ENCODE data around the gene KIAA1549.
"Not testable (repeated sequence)": the region's sequence is repeated elsewhere in the genome, so short reads cannot be mapped to it uniquely, and the experiment has no call there.

Gene KIAA1549

GRCh38 chr7:138843632-138844580 lies 137.3 kb downstream of the KIAA1549 start:
- DNase-seq: no peak

- DNase-seq: no peak
Measured at GRCh38 chr7:138842111-138842510, 139.1 kb downstream of the KIAA1549 start.

GRCh38 chr7:138838166-138838565 lies 143.0 kb downstream of the KIAA1549 start:
- no peak for DNase-seq

GRCh38 chr7:138837627-138838026 lies 143.6 kb downstream of the KIAA1549 start:
- DNase-seq: no peak

GRCh38 chr7:138835087-138835486 lies 146.1 kb downstream of the KIAA1549 start:
- DNase-seq: no peak

- peak; percentile 84 for DNase-seq
Measured at GRCh38 chr7:138834583-138834982, 146.6 kb downstream of the KIAA1549 start.

- DNase-seq: peak; percentile 44
Measured at GRCh38 chr7:138833596-138833995, 147.6 kb downstream of the KIAA1549 start.

GRCh38 chr7:138832966-138833365 lies 148.2 kb downstream of the KIAA1549 start:
- no peak for DNase-seq

- DNase-seq: no peak
Measured at GRCh38 chr7:138829335-138829734, 151.9 kb downstream of the KIAA1549 start.

- no peak for DNase-seq
Measured at GRCh38 chr7:138828302-138828701, 152.9 kb downstream of the KIAA1549 start.

- DNase-seq: peak; percentile 38
Measured at GRCh38 chr7:138825049-138825721, 156.0 kb downstream of the KIAA1549 start.

GRCh38 chr7:138822867-138823535 lies 158.2 kb downstream of the KIAA1549 start:
- no peak for DNase-seq

GRCh38 chr7:138821912-138822311 lies 159.3 kb downstream of the KIAA1549 start:
- DNase-seq: no peak

GRCh38 chr7:138819625-138820024 lies 161.6 kb downstream of the KIAA1549 start:
- no peak for DNase-seq

- peak; percentile 32 for DNase-seq
Measured at GRCh38 chr7:138816650-138817049, 164.5 kb downstream of the KIAA1549 start.

- no peak for DNase-seq
Measured at GRCh38 chr7:138814816-138815332, 166.3 kb downstream of the KIAA1549 start.

GRCh38 chr7:138813945-138814344 lies 167.2 kb downstream of the KIAA1549 start:
- peak; percentile 47 for DNase-seq

- DNase-seq: not testable (repeated sequence)
Measured at GRCh38 chr7:138811327-138811726, 169.9 kb downstream of the KIAA1549 start.

- DNase-seq: no peak
Measured at GRCh38 chr7:138809346-138809745, 171.8 kb downstream of the KIAA1549 start.

- DNase-seq: no peak
Measured at GRCh38 chr7:138804618-138805017, 176.6 kb downstream of the KIAA1549 start.

- DNase-seq: no peak
Measured at GRCh38 chr7:138802706-138803105, 178.5 kb downstream of the KIAA1549 start.

GRCh38 chr7:138801256-138801655 lies 179.9 kb downstream of the KIAA1549 start:
- no peak for DNase-seq

GRCh38 chr7:138799336-138800000 lies 181.7 kb downstream of the KIAA1549 start:
- no peak for DNase-seq
